GDM1 (cell line): Measurements from ENCODE around the gene KIAA0586.
"Not testable (repeated sequence)": the region's sequence is repeated elsewhere in the genome, so short reads cannot be mapped to it uniquely, and the experiment has no call there.

Experiments
- DNase-seq: peaks from one replicate; lab custom pipeline; 2025; lab: John Stamatoyannopoulos, UW

Gene KIAA0586

DNA sequence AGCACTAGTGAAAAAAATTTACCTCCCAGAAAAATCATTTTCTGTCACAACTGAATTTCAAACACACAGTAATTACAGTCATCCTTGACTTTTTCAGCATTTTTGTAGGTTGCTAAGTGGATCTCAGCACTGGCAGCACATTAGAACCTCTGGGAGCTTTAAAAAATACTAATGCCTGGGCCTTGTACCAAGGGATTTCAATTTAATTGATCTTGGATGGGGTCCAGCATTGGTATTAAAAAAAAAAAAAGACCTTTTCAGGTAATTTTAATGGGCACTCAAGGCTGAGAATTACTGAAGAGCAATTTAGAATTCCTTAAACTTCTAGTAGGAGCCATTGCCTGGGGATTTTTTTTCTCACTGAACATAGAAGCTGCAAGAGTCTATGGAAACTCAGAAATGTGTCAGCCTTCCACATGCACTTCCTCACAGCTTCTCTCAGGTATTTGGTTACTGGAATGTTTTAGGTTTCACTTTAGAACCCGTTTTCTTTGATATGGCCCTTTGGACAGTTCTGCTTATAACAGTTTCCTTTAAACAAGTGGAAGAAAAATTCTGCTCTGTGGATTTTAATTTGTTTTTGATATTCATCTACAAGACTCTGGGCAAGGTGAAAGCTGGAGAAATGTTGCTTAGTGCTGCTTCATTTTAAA is 121.7 kb downstream of the KIAA0586 start:
- DNase-seq, result no peak

DNA sequence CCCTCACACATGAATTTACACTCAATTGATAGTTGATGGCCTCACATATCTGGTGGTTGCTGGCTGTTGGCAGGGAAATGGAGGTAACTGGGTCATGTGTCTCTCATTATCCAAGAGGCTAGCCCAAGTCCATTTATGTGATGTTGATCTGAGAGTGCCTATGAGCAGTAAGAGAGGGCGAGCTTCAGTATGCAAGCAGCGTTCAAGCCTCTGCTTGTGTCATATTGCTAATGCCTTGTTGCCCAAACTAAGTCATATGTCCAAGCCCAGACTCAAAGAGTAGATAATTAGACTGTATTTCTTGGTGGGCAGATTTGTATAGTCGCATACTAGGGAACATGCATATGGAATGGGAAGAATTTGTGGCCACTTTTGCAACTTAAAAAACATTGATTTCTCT is 126.4 kb downstream of the KIAA0586 start:
- no peak for DNase-seq

- no peak for DNase-seq
Observed at GRCh38 chr14:58555647-58556046, 128.1 kb downstream of the KIAA0586 start.

DNA sequence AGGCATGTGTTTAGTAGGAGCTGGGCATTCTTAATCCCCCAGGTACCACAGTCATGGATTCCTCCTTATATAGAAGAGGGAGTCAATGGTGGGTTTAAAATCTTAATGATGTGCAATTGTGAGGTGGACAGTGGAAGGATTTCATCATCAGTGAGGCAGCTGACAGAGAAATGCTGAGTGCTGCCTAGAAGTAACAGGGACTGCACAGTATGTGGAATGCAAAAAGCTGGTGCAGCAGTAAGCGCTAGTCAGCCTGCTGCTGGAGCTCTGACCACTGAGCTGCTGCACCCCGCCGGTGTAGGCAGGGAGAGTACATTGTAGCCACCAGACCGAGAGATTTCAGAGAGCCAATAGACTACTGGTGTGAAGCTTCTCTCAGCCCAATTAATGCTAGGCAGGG is 129.7 kb downstream of the KIAA0586 start:
- DNase-seq, result no peak

- DNase-seq, result no peak
Observed at GRCh38 chr14:58560208-58560607, 132.7 kb downstream of the KIAA0586 start.

DNA sequence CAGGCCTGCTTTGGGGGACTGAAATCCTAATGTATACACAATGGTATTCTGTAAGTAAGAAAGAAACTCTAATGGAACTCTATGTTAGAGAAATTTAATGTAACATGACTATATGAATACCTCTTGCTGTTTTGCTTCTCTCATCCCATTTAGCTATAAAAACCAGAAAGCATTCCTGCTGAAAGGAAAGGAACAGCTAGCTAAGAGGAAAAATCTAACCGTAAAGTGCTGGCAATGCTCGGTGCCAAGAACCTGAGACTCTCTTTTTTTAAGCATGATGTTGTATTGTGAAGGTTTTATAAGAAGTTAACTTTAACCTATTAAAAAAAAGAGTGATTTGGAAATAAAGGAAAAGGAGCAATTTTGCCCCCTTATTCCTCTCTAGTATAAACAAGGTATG is 134.6 kb downstream of the KIAA0586 start:
- DNase-seq, result no peak

- DNase-seq, result no peak
Observed at GRCh38 chr14:58563978-58564377, 136.5 kb downstream of the KIAA0586 start.

DNA sequence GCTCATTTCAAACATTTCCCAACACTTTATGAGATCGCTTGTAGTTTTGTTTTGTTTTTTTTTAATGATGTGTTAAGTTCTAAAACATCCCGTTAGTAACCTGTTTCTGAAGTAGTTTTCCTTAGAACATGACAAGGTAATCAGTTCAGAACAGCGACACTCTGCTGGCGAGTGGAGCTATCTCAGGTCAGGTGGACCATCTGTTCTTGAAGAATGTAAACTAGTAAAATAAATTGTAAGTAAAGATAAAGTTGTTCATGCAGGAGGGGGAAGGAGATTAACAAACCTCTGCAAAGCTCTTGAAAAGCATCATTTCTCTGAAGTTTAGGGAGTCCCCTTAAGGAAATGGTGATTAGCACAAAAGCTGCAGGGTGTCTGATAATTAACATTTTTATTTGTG is 138.3 kb downstream of the KIAA0586 start:
- DNase-seq, result no peak

DNA sequence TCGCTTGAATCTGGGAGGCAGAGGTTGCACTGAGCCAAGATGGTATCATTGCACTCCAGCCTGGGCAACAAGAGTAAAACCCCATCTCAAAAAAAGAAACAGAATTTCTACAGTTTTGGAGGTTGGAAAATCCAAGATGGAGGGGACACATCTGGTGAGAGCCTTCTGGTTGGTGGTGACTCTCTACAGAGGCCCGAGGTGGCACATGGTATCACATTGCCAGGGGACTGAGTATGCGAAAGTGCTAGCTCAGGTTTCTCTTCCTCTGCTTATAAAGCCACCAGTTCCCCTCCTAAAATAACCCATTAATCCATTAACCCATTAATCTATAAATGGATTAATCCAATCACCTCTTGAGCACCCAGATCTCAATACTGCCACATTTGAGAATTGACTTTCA is 139.5 kb downstream of the KIAA0586 start:
- DNase-seq, result no peak

DNA sequence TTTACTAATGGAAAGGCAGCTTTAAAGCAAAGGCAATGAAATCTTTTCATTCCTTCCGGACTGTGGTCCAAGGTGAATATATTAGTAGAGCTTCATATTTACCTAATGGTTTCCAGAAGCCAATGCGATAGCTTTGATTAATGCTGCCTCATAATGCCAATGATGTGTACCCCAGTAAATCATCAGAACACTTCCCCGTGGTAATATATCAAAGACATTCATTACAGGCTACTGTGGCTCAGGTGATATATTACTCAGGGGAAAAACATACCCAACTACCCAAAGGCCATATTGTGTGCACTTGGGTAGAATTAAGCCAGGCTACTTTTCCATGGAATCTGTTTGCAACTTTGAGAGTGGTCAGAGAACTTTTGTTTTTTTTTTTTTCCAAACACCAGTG is 140.8 kb downstream of the KIAA0586 start:
- DNase-seq, result no peak

DNA sequence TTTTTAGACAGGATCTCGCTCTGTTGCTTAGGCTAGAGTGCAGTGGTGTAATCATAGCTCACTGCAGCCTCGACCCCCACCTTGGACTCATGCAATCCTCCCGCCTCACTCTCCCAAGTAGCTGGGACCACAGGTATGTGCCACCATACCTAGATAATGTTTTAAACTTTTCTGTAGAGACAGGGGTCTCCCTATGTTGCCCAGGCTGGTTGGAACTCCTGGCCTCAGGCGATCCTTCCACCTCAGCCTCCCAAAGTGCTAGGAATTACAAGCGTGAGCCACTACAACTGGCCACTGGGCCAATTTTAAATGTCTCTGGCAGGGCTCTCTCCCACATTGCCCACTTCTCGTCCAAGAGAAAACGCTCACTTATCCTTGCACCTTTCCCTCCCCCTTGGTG is 143.7 kb downstream of the KIAA0586 start:
- no peak for DNase-seq

GRCh38 chr14:58571769-58572472 is 144.4 kb downstream of the KIAA0586 start:
- DNase-seq, result no peak

- DNase-seq, result no peak
Observed at GRCh38 chr14:58572473-58572853, 144.9 kb downstream of the KIAA0586 start.

DNA sequence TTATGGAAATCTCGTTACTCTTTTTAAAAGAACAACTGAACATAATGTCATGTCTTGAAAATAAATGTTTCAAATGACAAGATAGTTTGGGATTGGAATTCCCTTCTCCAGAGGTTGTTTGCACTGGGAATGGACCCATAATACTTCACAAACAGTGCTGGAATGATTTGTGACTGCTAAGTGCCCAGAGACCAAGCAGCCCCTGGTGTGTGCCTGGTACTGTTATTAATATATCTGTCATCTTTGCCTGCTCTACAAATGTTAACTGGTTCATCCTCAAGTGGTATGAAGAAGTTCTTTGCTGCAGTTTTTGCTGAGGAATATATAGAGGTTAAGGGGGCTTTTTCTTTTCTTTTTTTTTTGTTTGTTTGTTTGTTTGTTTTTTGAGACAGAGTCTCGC is 145.3 kb downstream of the KIAA0586 start:
- no peak for DNase-seq

GRCh38 chr14:58574623-58575022 is 147.1 kb downstream of the KIAA0586 start:
- no peak for DNase-seq

- DNase-seq, result no peak
Observed at GRCh38 chr14:58575956-58576355, 148.4 kb downstream of the KIAA0586 start.

DNA sequence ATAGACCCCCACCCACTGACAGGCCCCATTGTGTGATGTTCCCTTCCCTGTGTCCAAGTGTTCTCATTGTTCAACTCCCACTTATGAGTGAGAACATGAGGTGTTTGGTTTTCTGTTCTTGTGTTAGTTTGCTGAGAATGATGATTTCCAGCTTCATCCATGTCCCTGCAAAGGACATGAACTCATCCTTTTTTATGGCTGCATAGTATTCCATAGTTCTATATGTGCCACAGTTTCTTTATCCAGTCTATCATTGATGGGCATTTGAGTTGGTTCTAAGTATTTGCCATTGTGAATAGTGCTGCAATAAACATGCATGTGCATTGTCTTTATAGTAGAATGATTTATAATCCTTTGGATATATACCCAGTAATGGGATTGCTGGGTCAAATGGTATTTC is 152.5 kb downstream of the KIAA0586 start:
- DNase-seq, result not testable (repeated sequence)

DNA sequence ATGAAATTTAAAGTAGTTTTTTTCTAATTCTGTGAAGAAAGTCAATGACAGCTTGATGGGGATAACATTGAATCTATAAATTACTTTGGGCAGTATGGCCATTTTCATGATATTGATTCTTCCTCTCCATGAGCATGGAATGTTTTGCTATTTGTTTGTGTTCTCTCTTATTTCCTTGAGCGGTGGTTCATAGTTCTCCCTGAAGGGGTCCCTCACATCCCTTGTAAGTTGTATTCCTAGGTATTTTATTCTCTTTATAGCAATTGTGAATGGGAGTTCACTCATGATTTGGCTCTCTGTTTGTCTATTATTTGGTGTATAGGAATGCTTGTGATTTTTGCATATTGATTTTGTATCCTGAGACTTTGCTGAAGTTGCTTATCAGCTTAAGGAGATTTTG is 153.9 kb downstream of the KIAA0586 start:
- not testable (repeated sequence) for DNase-seq

- DNase-seq, result no peak
Observed at GRCh38 chr14:58584383-58584782, 156.9 kb downstream of the KIAA0586 start.

DNA sequence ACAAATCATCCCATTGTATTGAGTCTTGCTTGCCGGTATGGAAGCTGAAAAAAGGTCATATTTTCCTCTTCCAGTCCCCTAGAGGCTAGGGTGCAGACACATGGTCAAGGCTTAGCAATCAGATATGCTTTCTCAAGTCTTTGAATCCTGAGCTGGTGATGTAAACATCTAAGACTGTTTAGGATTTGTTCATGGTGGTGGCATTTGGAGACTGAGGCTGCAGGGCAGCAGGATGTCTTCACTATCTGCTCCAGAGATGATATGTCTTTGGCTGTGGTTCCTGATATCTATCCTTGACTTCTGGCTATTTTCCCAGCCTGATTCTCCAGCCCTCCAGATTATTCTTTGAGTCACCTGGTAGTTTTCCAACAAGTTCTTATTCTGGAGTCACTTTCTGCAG is 159.8 kb downstream of the KIAA0586 start:
- no peak for DNase-seq

GRCh38 chr14:58588321-58588720 is 160.8 kb downstream of the KIAA0586 start:
- DNase-seq, result not testable (repeated sequence)

GRCh38 chr14:58593977-58594376 is 166.5 kb downstream of the KIAA0586 start:
- DNase-seq, result no peak

DNA sequence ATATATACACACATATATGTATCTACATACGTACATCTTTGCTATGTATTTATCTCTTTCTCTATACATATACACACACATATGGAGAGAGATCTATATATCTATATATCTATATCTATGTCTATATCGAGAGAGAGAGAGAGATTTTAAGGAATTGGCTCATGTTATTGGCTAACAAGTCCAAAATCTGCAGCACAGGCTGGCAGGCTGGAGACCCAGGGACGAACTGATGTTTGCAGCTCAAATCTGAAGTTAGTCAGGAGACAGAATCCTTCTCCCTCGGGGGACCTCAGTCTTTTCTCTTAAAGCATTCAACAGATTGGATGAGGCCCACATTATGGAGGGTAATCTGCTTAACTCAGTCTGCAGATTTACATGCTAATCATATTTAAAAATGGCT is 169.5 kb downstream of the KIAA0586 start:
- no peak for DNase-seq
